H1 (cell line): Measurements from ENCODE around the gene FMNL2. TPM values are rescaled to one million over a fixed set of nuclear protein-coding genes. Genes with fewer than 3 reads are reported as not detected.

Experiments
- NRF1 ChIP-seq: IDR thresholded peaks from 2 replicates; pipeline ENCODE4 v1.6.1; 2011; ENCODE audit warnings: mild to moderate bottlenecking, low read depth, low read length, improper control_type of control experiment
- RAD21 ChIP-seq, 2 experiments: IDR thresholded peaks in 1 of 2; conservative IDR thresholded peaks in 1 of 2; 2 replicates each; pipeline ENCODE4 v1.6.1; 2011; ENCODE audit warnings: low read depth in 2 of 2, low read length in 2 of 2, improper control_type of control experiment in 1 of 2, inconsistent platforms in 1 of 2, mild to moderate bottlenecking in 1 of 2, moderate library complexity in 1 of 2
- polyA plus RNA-seq, 7 experiments: library from polyadenylated mRNA; depleted of rRNA in 3 of 7; stranded (reverse) in 5 of 7; unstranded in 2 of 7; fragments of >200 nt in 5 of 7; fragments of 200-250 nt in 2 of 7; gene quantifications; 1 replicate in 5 of 7; 2 replicates in 1 of 7; 4 replicates in 1 of 7; pipeline versions ENCODE4 v1.2.1 to v1.2.3, GENCODE V29; 2011 to 2013; ENCODE audit warnings: missing spikeins in 2 of 7, mixed read lengths in 2 of 7
- total RNA-seq: library from RNA; stranded (reverse); fragmentation: NEBNext Ultra II Directional; extraction: Animal tissue kit (Norgen Biotek cat#: 25700); gene quantifications from 2 replicates; pipeline ENCODE4 v1.2.1, GENCODE V29; 2021

Gene FMNL2
- total and polyA plus RNA-seq, 2 of the 8 experiments (the other 6 are each of a cell fraction or from before 2014, with no cell fraction given): 15.5 to 45.1 TPM

GRCh38 chr2:152432765-152433164 lies 97.8 kb downstream of the FMNL2 start (continued):
- TF ChIP-seq NRF1 (no peak), RAD21 (IDR thresholded peaks at IDR 0.05 in 1 of 2, conservative IDR thresholded peaks at IDR 0.05 in 1 of 2; ENCODE audit: low read depth in 2 of 2, low read length in 2 of 2) (no peak)
